SU-DHL-6 (cell line): ENCODE results near the gene MAFF.

Experiments used
- H2AFZ ChIP-seq: fragments of 200-600 bp; sonication (generic); 2 replicates; pipeline ENCODE4 v1.6.1; 2014; ENCODE audit warnings: low read depth, mild to moderate bottlenecking, moderate library complexity, mixed read lengths, antibody characterized with exemption, low read length; ENCODE audit not compliant: severe bottlenecking
- H3F3A ChIP-seq: fragments of 200-600 bp; shearing (Covaris generic); 2 replicates; pipeline ENCODE4 v1.6.0; 2016; ENCODE audit warnings: antibody characterized with exemption, mild to moderate bottlenecking; ENCODE audit not compliant: insufficient read depth
- H3K27ac ChIP-seq: fragments of 200-600 bp; sonication (generic); 2 replicates; pipeline ENCODE4 v1.5.1; 2016; ENCODE audit warnings: low read depth, mild to moderate bottlenecking, low read length, moderate library complexity, mixed read lengths
- H3K27me3 ChIP-seq: fragments of 200-600 bp; sonication (generic), shearing (Covaris generic); 2 replicates; pipeline ENCODE4 v1.6.0; 2014; ENCODE audit warnings: mild to moderate bottlenecking, low read length
- H3K36me3 ChIP-seq: fragments of 200-600 bp; sonication (generic); 2 replicates; pipeline ENCODE4 v1.6.1; 2014; ENCODE audit warnings: mild to moderate bottlenecking, low read length, mixed read lengths
- H3K4me2 ChIP-seq: fragments of 300-600, 200-600 bp; shearing (Covaris generic), sonication (generic); 2 replicates; pipeline ENCODE4 v1.6.0; 2014; ENCODE audit warnings: low read length, low read depth, mild to moderate bottlenecking; ENCODE audit not compliant: poor library complexity, severe bottlenecking
- H3K4me3 ChIP-seq: fragments of 200-600 bp; sonication (generic); 2 replicates; pipeline ENCODE4 v1.5.1; 2014; ENCODE audit warnings: antibody characterized with exemption, low read length, mild to moderate bottlenecking, mixed read lengths; ENCODE audit not compliant: insufficient read depth, poor library complexity, severe bottlenecking
- H3K79me2 ChIP-seq: fragments of 200-600 bp; sonication (generic); 2 replicates; pipeline ENCODE4 v1.6.1; 2014; ENCODE audit warnings: mild to moderate bottlenecking, low read length, moderate library complexity; ENCODE audit not compliant: insufficient read depth
- H3K9ac ChIP-seq: fragments of 200-600 bp; sonication (generic); 2 replicates; pipeline ENCODE4 v1.7.0; 2014; ENCODE audit warnings: mild to moderate bottlenecking, low read length
- H3K9me2 ChIP-seq: fragments of 200-600 bp; sonication (generic); replicated peaks from 2 replicates; pipeline ENCODE4 v1.6.1; 2014; ENCODE audit warnings: low read length; ENCODE audit not compliant: insufficient read depth
- H3K9me3 ChIP-seq: fragments of 200-600 bp; sonication (generic); 2 replicates; pipeline ENCODE4 v1.6.1; 2014; ENCODE audit warnings: low read length, mixed read lengths; ENCODE audit not compliant: insufficient read depth
- H4K20me1 ChIP-seq: fragments of 200-600 bp; sonication (generic); 2 replicates; pipeline ENCODE4 v1.6.1; 2014; ENCODE audit warnings: low read depth, mild to moderate bottlenecking, antibody characterized with exemption, low read length, moderate library complexity, mixed read lengths
- EZH2phosphoT487 ChIP-seq: fragments of 200-600 bp; sonication (generic), shearing (Covaris generic); conservative IDR thresholded peaks from 2 replicates; pipeline ENCODE4 v1.6.1; 2018; ENCODE audit warnings: mild to moderate bottlenecking, antibody characterized with exemption, low read length, moderate library complexity, mixed read lengths
- TF ChIP-seq, protein P1 (sequence below): fragments of 200-600 bp; sonication (generic); IDR thresholded peaks from one replicate; pipeline ENCODE4 v1.5.1; 2017; ENCODE audit warnings: antibody characterized with exemption, mild to moderate bottlenecking, low read length, moderate library complexity; ENCODE audit not compliant: insufficient read depth, poor library complexity, severe bottlenecking

MAFF gene

GRCh38 chr22:38203090-38203810 lies 1.5 kb downstream of the MAFF start:
- Histone ChIP-seq H3K9ac (peak overlapping the region; percentile 59), H3K4me3 (peak overlapping the region; percentile 61), H3F3A (peaks cover 12% of the 10 kb centered on the region), H3K27me3 (no peaks in the 10 kb centered on the region), H3K4me2 (peak overlapping the region; percentile 53), H3K79me2 (no peaks in the 10 kb centered on the region), H3K27ac (no peak overlapping the region), H3K9me2 (no peaks in the 10 kb centered on the region), H3K36me3 (no peaks in the 10 kb centered on the region), H2AFZ (peak overlapping the region; percentile 86), H3K9me3 (no peaks in the 10 kb centered on the region), H4K20me1 (no peaks in the 10 kb centered on the region)
- TF ChIP-seq EZH2phosphoT487: no peak
- TF ChIP-seq, protein P1, sequence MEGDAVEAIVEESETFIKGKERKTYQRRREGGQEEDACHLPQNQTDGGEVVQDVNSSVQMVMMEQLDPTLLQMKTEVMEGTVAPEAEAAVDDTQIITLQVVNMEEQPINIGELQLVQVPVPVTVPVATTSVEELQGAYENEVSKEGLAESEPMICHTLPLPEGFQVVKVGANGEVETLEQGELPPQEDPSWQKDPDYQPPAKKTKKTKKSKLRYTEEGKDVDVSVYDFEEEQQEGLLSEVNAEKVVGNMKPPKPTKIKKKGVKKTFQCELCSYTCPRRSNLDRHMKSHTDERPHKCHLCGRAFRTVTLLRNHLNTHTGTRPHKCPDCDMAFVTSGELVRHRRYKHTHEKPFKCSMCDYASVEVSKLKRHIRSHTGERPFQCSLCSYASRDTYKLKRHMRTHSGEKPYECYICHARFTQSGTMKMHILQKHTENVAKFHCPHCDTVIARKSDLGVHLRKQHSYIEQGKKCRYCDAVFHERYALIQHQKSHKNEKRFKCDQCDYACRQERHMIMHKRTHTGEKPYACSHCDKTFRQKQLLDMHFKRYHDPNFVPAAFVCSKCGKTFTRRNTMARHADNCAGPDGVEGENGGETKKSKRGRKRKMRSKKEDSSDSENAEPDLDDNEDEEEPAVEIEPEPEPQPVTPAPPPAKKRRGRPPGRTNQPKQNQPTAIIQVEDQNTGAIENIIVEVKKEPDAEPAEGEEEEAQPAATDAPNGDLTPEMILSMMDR: no peak

DNA sequence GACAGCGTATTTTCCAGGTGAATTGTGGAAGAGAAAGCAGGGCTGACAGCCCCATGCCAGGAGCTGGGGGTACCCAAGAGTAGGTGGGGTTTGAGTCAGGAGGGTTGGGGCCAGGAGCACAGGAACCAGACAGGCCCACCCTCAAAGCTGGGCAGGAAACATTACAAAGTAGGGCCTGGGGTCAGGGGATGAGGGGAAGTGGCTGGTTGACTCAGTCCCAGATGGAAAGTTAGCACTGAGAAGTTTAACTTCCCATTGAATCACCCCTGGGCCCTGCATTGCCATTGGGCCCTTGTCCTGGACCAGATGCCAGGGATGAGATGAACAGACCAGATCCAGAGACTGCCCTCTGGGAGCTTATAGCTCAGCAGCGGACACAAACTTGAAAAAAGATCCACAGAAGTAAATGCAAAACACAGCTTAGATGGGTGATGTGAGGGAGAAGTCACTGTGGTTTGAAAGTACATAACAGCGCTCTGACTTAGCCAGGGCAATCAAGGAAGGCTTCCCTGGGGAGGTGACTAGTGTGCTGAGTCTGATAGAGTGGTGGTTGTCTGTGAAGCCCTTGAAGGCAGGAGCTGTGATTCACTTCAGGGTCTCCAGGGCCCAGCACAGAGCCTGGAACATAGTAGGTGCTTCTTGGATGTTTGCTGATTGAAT lies 2.2 kb downstream of the MAFF start:
- Histone ChIP-seq H3K4me3 (no peak overlapping the region), H3K27me3 (no peaks in the 10 kb centered on the region), H3K27ac (no peak overlapping the region), H4K20me1 (no peaks in the 10 kb centered on the region), H3K9me2 (no peaks in the 10 kb centered on the region), H3K4me2 (no peak overlapping the region), H3K9me3 (no peaks in the 10 kb centered on the region), H3K9ac (no peak overlapping the region), H2AFZ (no peak overlapping the region), H3K79me2 (no peaks in the 10 kb centered on the region), H3K36me3 (no peaks in the 10 kb centered on the region), H3F3A (peaks cover 12% of the 10 kb centered on the region)
- TF ChIP-seq, protein P1: no peak
- no peak for TF ChIP-seq EZH2phosphoT487

DNA sequence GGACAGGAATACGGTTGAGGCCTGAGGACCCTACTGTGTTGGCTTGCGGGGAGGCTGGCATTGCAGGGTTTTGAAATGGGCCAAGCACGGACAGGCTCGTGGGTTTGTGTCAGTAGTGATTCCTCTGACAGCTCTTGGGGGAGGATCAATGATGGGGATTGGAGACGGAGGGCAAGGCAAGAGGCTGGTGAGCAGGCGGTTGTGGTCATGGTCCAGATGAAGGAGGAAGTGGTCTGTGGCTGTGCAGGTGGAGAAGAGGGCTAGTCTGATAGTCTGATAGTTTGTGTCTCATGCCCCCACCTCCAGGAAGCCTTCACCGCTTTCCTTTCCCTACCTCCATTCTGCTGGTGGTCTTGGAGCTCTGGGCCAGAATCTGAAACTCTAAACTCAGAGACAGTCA lies 3.0 kb downstream of the MAFF start:
- no peak overlapping the region for H3K4me2 ChIP-seq
- H3K27ac ChIP-seq: no peak overlapping the region
- no peaks in the 10 kb centered on the region for H3K9me2 ChIP-seq
- H3K9me3 ChIP-seq: no peaks in the 10 kb centered on the region
- H3F3A ChIP-seq: peaks cover 12% of the 10 kb centered on the region
- TF ChIP-seq, protein P1: no peak
- no peak for TF ChIP-seq EZH2phosphoT487
- H3K4me3 ChIP-seq: no peak overlapping the region
- no peaks in the 10 kb centered on the region for H4K20me1 ChIP-seq
- no peaks in the 10 kb centered on the region for H3K36me3 ChIP-seq
- no peaks in the 10 kb centered on the region for H3K79me2 ChIP-seq
- no peak overlapping the region for H2AFZ ChIP-seq
- no peaks in the 10 kb centered on the region for H3K27me3 ChIP-seq
- no peak overlapping the region for H3K9ac ChIP-seq
